Breast epithelium (tissue), 4 donors: Measurements from ENCODE around the gene ZNRF3. TPM values are rescaled to one million over a fixed set of nuclear protein-coding genes. Genes with fewer than 3 reads are reported as not detected.

Experiments used
- DNase-seq, 2 donors: peaks; one replicate each; pipeline ENCODE4 v3.0.0-alpha.2; 2019; ENCODE audit warnings: low spot score in 2 of 2
- H3K27ac ChIP-seq, 2 donors: fragments of 200-600 bp; sonication (generic) in 1 of 2; one replicate each; pipeline ENCODE4 v1.5.1; 2016 to 2019; ENCODE audit warnings: mild to moderate bottlenecking in 1 of 2
- H3K27me3 ChIP-seq, 2 donors: fragments of 200-600 bp; sonication (generic) in 1 of 2; one replicate each; pipeline versions ENCODE4 v1.5.1 to v1.6.0; 2017 to 2019; ENCODE audit warnings: control low read depth in 1 of 2, mild to moderate bottlenecking in 1 of 2
- H3K36me3 ChIP-seq: fragments of 200-600 bp; one replicate; pipeline ENCODE4 v1.5.1; 2019
- H3K4me1 ChIP-seq, 2 donors: fragments of 200-600 bp; sonication (generic); one replicate each; pipeline ENCODE4 v1.5.1; 2016 to 2019; ENCODE audit warnings: control low read depth in 1 of 2
- H3K4me3 ChIP-seq, 3 donors: fragments of 200-600 bp; sonication (generic); 1 replicate in 2 of 3; 2 replicates in 1 of 3; pipeline ENCODE4 v1.5.1; 2016 to 2019; ENCODE audit warnings: mild to moderate bottlenecking in 3 of 3, moderate library complexity in 2 of 3
- H3K9me3 ChIP-seq, 2 donors: fragments of 200-600 bp; sonication (generic) in 1 of 2; one replicate each; pipeline ENCODE4 v1.5.1; 2016 to 2019; ENCODE audit warnings: control low read depth in 1 of 2
- CTCF ChIP-seq, 3 donors: fragments of 450-650 bp; IDR thresholded peaks; one replicate each; pipeline ENCODE4 v1.5.1; 2016 to 2017; ENCODE audit warnings: antibody characterized with exemption in 3 of 3, mild to moderate bottlenecking in 3 of 3, moderate library complexity in 3 of 3
- POLR2A ChIP-seq: fragments of 450-650 bp; IDR thresholded peaks from one replicate; pipeline ENCODE4 v1.6.1; 2016; ENCODE audit warnings: antibody characterized with exemption, mild to moderate bottlenecking, moderate library complexity
- POLR2AphosphoS5 ChIP-seq, 3 donors: sonication (generic); formaldehyde crosslinking; IDR thresholded peaks; one replicate each; pipeline ENCODE4 v1.6.1; 2017; ENCODE audit warnings: antibody characterized with exemption in 3 of 3
- intact Hi-C: fragments of 100-400 bp; cut with DNase I; formaldehyde crosslinking; loops from one replicate; pipeline ENCODE4 v1.15.1; 2023; ENCODE audit warnings: low total_unique reads
- total RNA-seq, 3 donors: library from RNA; depleted of rRNA; stranded (reverse); fragments of >200 nt; gene quantifications; one replicate each; pipeline ENCODE4 v1.1.0, GENCODE V29; 2016

ZNRF3 gene
- total RNA-seq, result 1 to 10 TPM; 6.9 to 7.9 (median 6.9) TPM

GRCh38 chr22:28882878-28883656, at the start of gene ZNRF3:
TSS of gene ZNRF3 (plus strand) at chr22:28883572. CDS start at chr22:28883767, 195 bp downstream.
- Histone ChIP-seq H3K9me3 (no peaks in the 10 kb centered on the region), H3K4me1 (peaks cover 3 to 4% of the 10 kb centered on the region in 2 donors), H3K4me3 (peak within 1 kb of the TSS; percentile 57 to 73 (median 66)), H3K27ac (peak within 1 kb of the TSS; percentile 70 to 77), H3K36me3 (no peaks in the 10 kb centered on the region), H3K27me3 (no peaks in the 10 kb centered on the region)
- DNase-seq, result peak; percentile 83 to 95
- TF ChIP-seq POLR2AphosphoS5 (IDR thresholded peaks at IDR 0.05) (peak in 1 of 3 donors; percentile 15), POLR2A (no peak), CTCF (IDR thresholded peaks at IDR 0.05) (no peak)
- intact Hi-C loops, result loop anchor here (5.0 kb wide), 1 partner anchor 1394 kb away; no protein-coding TSS in a partner anchor

GRCh38 chr22:28835630-28836189, 47.7 kb upstream of the ZNRF3 start:
- H3K4me3 ChIP-seq, result no peak overlapping the region
- H3K27ac ChIP-seq, result no peak overlapping the region
- H3K9me3 ChIP-seq, result no peaks in the 10 kb centered on the region
- H3K27me3 ChIP-seq, result no peaks in the 10 kb centered on the region
- H3K36me3 ChIP-seq, result no peaks in the 10 kb centered on the region
- H3K4me1 ChIP-seq, result no peaks in the 10 kb centered on the region
- TF ChIP-seq CTCF (IDR thresholded peaks at IDR 0.05) (no peak), POLR2AphosphoS5 (IDR thresholded peaks at IDR 0.05) (no peak), POLR2A (no peak)
- no peak for DNase-seq
- intact Hi-C loops, result loop anchor here (10.0 kb wide), 1 partner anchor 231 kb away; no protein-coding TSS in a partner anchor

GRCh38 chr22:28837640-28838039, 45.7 kb upstream of the ZNRF3 start:
- H3K36me3 ChIP-seq, result no peaks in the 10 kb centered on the region

GRCh38 chr22:28838971-28839370, 44.4 kb upstream of the ZNRF3 start:
- H3K27ac ChIP-seq, result no peak overlapping the region
- H3K27me3 ChIP-seq, result no peaks in the 10 kb centered on the region
- H3K36me3 ChIP-seq, result no peaks in the 10 kb centered on the region
- intact Hi-C loops, result loop anchor here (10.0 kb wide), 1 partner anchor 234 kb away; no protein-coding TSS in a partner anchor
- no peaks in the 10 kb centered on the region for H3K4me1 ChIP-seq
- no peaks in the 10 kb centered on the region for H3K9me3 ChIP-seq
- DNase-seq, result no peak
- no peak for TF ChIP-seq POLR2AphosphoS5 (IDR thresholded peaks at IDR 0.05)
- TF ChIP-seq CTCF (IDR thresholded peaks at IDR 0.05), result no peak
- no peak for TF ChIP-seq POLR2A
- no peak overlapping the region for H3K4me3 ChIP-seq

More at GRCh38 chr22:28837640-28838039, 45.7 kb upstream of the ZNRF3 start:
- H3K4me1 ChIP-seq, result no peaks in the 10 kb centered on the region
- H3K27me3 ChIP-seq, result no peaks in the 10 kb centered on the region
- H3K27ac ChIP-seq, result no peak overlapping the region
- H3K9me3 ChIP-seq, result no peaks in the 10 kb centered on the region
- intact Hi-C loops, result loop anchor here (10.0 kb wide), 1 partner anchor 233 kb away; no protein-coding TSS in a partner anchor
- H3K4me3 ChIP-seq, result no peak overlapping the region
- no peak for DNase-seq
- TF ChIP-seq POLR2A (no peak), POLR2AphosphoS5 (IDR thresholded peaks at IDR 0.05) (no peak), CTCF (IDR thresholded peaks at IDR 0.05) (no peak)

GRCh38 chr22:28841111-28841510, 42.3 kb upstream of the ZNRF3 start:
- Histone ChIP-seq H3K36me3 (no peaks in the 10 kb centered on the region), H3K4me3 (no peak overlapping the region), H3K27ac (no peak overlapping the region), H3K4me1 (no peaks in the 10 kb centered on the region), H3K9me3 (no peaks in the 10 kb centered on the region), H3K27me3 (no peaks in the 10 kb centered on the region)
- no peak for DNase-seq
- no peak for TF ChIP-seq POLR2A
- no peak for TF ChIP-seq CTCF (IDR thresholded peaks at IDR 0.05)
- TF ChIP-seq POLR2AphosphoS5 (IDR thresholded peaks at IDR 0.05), result no peak
- intact Hi-C loops, result no loop called here
